Heart left ventricle (tissue), 16 donors: ENCODE measurements around the gene SOCS6. TPM values are rescaled to one million over a fixed set of nuclear protein-coding genes. Genes with fewer than 3 reads are reported as not detected.

Experiments used
- ATAC-seq, 4 donors: fragments of 200-7000 bp; cut with Tn5 transposase; one replicate each; pipeline ENCODE4 v1.9.1; 2020 to 2022; ENCODE audit warnings: moderate library complexity in 4 of 4, mild to moderate bottlenecking in 3 of 4, moderate number of reproducible peaks in 1 of 4
- DNase-seq, 5 donors: peaks; one replicate each; pipeline ENCODE4 v3.0.0-alpha.2; 2020
- H3K27ac ChIP-seq, 12 donors: fragments of 200-600 bp; sonication (generic) in 4 of 12; one replicate each; pipeline versions ENCODE4 v1.5.0 to v1.8.0; 2016 to 2022; ENCODE audit warnings: mild to moderate bottlenecking in 2 of 12
- H3K27me3 ChIP-seq, 9 donors: fragments of 200-600 bp; sonication (generic) in 2 of 9; one replicate each; pipeline versions ENCODE4 v1.5.1 to v1.8.0; 2016 to 2022; ENCODE audit warnings: mild to moderate bottlenecking in 3 of 9
- H3K36me3 ChIP-seq, 9 donors: fragments of 200-600 bp; sonication (generic) in 2 of 9; one replicate each; pipeline versions ENCODE4 v1.5.0 to v1.8.0; 2018 to 2022; ENCODE audit warnings: mild to moderate bottlenecking in 2 of 9
- H3K4me1 ChIP-seq, 12 donors: fragments of 200-600 bp; sonication (generic) in 4 of 12; one replicate each; pipeline versions ENCODE4 v1.5.0 to v1.8.0; 2016 to 2022; ENCODE audit warnings: mild to moderate bottlenecking in 3 of 12
- H3K4me3 ChIP-seq, 12 donors: fragments of 200-600 bp; sonication (generic) in 4 of 12; one replicate each; pipeline versions ENCODE4 v1.5.0 to v1.8.0; 2017 to 2022; ENCODE audit warnings: mild to moderate bottlenecking in 9 of 12, moderate library complexity in 4 of 12
- H3K9me3 ChIP-seq, 12 donors: fragments of 200-600 bp; sonication (generic) in 4 of 12; one replicate each; pipeline versions ENCODE4 v1.5.0 to v1.8.0; 2016 to 2022; ENCODE audit warnings: mild to moderate bottlenecking in 1 of 12
- POLR2A ChIP-seq, 2 donors: fragments of 450-650 bp; IDR thresholded peaks; one replicate each; pipeline ENCODE4 v1.6.1; 2017; ENCODE audit warnings: antibody characterized with exemption in 2 of 2, mild to moderate bottlenecking in 2 of 2, moderate library complexity in 2 of 2
- WGBS, 4 donors: extraction: QIAGEN DNeasy Blood & Tissue Kit in 2 of 4; methylation state at CpG; one replicate each; pipeline versions ENCODE4 v1.1.5 to v1.1.7; 2013 to 2018; 5-methylcytosine and 5-hydroxymethylcytosine counted together
- intact Hi-C, 10 donors: fragments of 100-400 bp; cut with DNase I; formaldehyde crosslinking; loops; one replicate each; pipeline versions ENCODE4 v1.11.1 to v1.14.2; 2022
- polyA plus RNA-seq, 2 donors: library from polyadenylated mRNA; stranded (reverse); fragments of 200-250 nt; gene quantifications; one replicate each; pipeline ENCODE4 v1.2.3, GENCODE V29; 2013
- total RNA-seq, 9 donors: library from RNA; depleted of rRNA in 2 of 9; stranded (reverse); fragments of >200 nt in 2 of 9; fragmentation: NEBNext Ultra II Directional in 3 of 9; extraction: Animal tissue kit (Norgen Biotek cat#: 25700) in 3 of 9; gene quantifications; one replicate each; pipeline versions ENCODE4 v1.1.0 to v1.2.4, GENCODE V29; 2016 to 2023
- TF ChIP-seq, protein P1 (sequence below), 12 donors: fragments of 200-600 bp; sonication (generic) in 4 of 12; IDR thresholded peaks; one replicate each; pipeline versions ENCODE4 v1.5.0 to v1.8.0; 2018 to 2022; ENCODE audit warnings: antibody characterized with exemption in 12 of 12, mild to moderate bottlenecking in 5 of 12
- donor health status: ischemic (EF 13 %, LVEDD 7.1; RV severe dilation, severe dysfunction).
- donor health status: healthy with polysubstance abuse.
- donor health status: DM: no; HTN: yes; CAD: no.
- donor health status: DM: no; HTN: no; CAD: no.
- donor health status: ischemic (EF 25% LVEDD 6.9; RV normal size, moderate dysfunction).
- donor health status: ischemic (EF 25% LVEDD 5.7; RV mildly dilated, moderate dysfunction).
- donor health status: healthy.
- donor health status: DM: yes; HTN: yes; CAD: no.
- donor health status: ischemic (EF 35%, LVEDD 5.7; RV mildly dilated, moderate dysfunction).
- donor health status: nonischemic (EF 11% LVEDD 7.7; RV severe dilation, severe dysfunction).
- donor health status: DM: yes; HTN: yes; CAD: no.
- donor health status: PGD.
- donor health status: ischemic (EF 29% LVEDD 5.4; RV normal size, mild dysfunction).
- donor health status: nonischemic (EF 23%, LVEDD 6.1; RV moderate dilation, normal function).

SOCS6 gene
- total and polyA plus RNA-seq, 11 donors = 6.5 to 32.9 (median 21.4) TPM

DNA sequence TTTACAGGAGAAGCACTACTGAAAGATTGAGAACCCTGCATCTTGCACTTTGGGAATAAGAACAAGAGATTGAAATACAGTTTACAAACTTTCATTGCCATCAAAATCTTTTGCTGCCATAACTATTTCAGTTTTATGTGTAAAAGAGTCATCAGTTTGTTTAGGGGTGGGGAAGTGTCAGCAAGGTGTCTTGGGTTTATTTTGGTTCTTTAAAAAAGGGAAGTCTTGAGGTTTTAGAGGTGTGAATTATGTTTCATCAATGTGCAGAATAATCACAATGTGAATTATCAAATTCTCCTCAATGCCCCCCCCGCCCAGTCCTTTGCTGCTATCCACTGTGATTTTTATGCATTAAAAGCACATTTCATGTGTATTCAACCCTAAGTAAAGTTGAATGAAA, 37.4 kb downstream of the SOCS6 start:
- H3K9me3 ChIP-seq = no peaks in the 10 kb centered on the region
- TF ChIP-seq, protein P1, sequence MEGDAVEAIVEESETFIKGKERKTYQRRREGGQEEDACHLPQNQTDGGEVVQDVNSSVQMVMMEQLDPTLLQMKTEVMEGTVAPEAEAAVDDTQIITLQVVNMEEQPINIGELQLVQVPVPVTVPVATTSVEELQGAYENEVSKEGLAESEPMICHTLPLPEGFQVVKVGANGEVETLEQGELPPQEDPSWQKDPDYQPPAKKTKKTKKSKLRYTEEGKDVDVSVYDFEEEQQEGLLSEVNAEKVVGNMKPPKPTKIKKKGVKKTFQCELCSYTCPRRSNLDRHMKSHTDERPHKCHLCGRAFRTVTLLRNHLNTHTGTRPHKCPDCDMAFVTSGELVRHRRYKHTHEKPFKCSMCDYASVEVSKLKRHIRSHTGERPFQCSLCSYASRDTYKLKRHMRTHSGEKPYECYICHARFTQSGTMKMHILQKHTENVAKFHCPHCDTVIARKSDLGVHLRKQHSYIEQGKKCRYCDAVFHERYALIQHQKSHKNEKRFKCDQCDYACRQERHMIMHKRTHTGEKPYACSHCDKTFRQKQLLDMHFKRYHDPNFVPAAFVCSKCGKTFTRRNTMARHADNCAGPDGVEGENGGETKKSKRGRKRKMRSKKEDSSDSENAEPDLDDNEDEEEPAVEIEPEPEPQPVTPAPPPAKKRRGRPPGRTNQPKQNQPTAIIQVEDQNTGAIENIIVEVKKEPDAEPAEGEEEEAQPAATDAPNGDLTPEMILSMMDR (IDR thresholded peaks at IDR 0.05) = no peak
- no peak for TF ChIP-seq POLR2A (IDR thresholded peaks at IDR 0.05)
- 94 to 98% (median 95%) methylated on average over 1 of the region's 1 CpG for WGBS, 4 donors
- no peaks in the 10 kb centered on the region for H3K27me3 ChIP-seq
- peaks cover 0 to 27% (median 7%) of the 10 kb centered on the region in 12 donors for H3K4me1 ChIP-seq
- H3K36me3 ChIP-seq = peaks cover 0 to 24% (median 18%) of the 10 kb centered on the region in 9 donors
- no peak for DNase-seq
- no peak for ATAC-seq
- intact Hi-C loops = loop anchor here in 1 of 10 donors (5.0 kb wide), 1 partner anchor 34 kb away; no protein-coding TSS in a partner anchor
- H3K27ac ChIP-seq = no peak overlapping the region
- no peak overlapping the region for H3K4me3 ChIP-seq

DNA sequence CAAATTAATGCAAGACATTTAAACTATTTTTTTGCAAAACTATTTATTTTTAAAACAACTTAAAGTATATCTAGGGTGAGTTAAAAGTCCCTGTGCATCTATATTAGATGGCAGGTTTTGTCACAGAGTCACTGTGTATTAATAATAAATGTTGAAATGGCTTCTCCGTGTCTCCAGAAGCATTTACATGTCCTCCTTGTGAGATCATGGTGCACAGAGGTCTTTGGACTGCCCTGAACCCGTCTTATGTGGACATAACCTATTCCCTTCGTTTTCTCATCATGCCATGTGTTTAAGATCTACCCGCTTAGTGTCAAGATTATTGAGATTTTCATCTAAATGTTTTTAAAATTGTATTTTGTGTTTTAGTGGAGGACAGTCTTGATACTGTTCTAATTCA, 39.3 kb downstream of the SOCS6 start:
- intact Hi-C loops = loop anchor here in 1 of 10 donors (5.0 kb wide), 1 partner anchor 36 kb away; no protein-coding TSS in a partner anchor
- TF ChIP-seq POLR2A (IDR thresholded peaks at IDR 0.05) = no peak
- TF ChIP-seq, protein P1 (IDR thresholded peaks at IDR 0.05) = no peak
- H3K9me3 ChIP-seq = no peaks in the 10 kb centered on the region
- H3K27ac ChIP-seq = peak overlapping the region in 1 of 12 donors; percentile 15
- H3K4me3 ChIP-seq = no peak overlapping the region
- peaks cover 0 to 24% (median 18%) of the 10 kb centered on the region in 9 donors for H3K36me3 ChIP-seq
- H3K4me1 ChIP-seq = peaks cover 0 to 17% (median 7%) of the 10 kb centered on the region in 12 donors
- H3K27me3 ChIP-seq = no peaks in the 10 kb centered on the region
- 91 to 96% (median 93%) methylated on average over 4 of the region's 4 CpGs for WGBS, 4 donors
- ATAC-seq = no peak
- DNase-seq = no peak

DNA sequence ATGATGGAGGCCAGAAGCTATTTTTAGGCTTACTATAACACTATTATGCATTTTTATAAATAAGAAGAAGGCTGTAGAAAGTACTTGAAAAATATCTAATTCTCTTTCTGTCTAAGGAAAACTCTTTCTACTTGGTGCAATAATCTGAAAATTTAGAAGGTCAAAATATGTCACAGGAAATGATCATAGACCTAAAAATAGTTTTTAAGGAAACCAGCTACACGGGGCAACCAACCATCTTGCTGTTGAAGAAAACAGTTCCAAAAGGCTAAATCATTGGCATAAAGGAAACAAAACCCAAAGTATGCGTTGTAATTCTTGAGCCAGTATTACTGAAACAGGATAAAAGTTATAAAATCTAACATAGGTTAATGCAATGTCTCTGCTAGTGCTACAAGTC, 40.2 kb downstream of the SOCS6 start:
- intact Hi-C loops = loop anchor here in 1 of 10 donors (5.0 kb wide), 1 partner anchor 37 kb away; no protein-coding TSS in a partner anchor
- Histone ChIP-seq H3K4me1 (peaks cover 0 to 17% (median 7%) of the 10 kb centered on the region in 12 donors), H3K27me3 (no peaks in the 10 kb centered on the region), H3K9me3 (peaks cover 0 to under 1% (median 0%) of the 10 kb centered on the region in 12 donors), H3K4me3 (no peak overlapping the region), H3K36me3 (peaks cover 0 to 24% (median 18%) of the 10 kb centered on the region in 9 donors), H3K27ac (peak overlapping the region in 4 of 12 donors; percentile 8 to 26 (median 17))
- ATAC-seq = no peak
- WGBS, 4 donors = 29 to 47% (median 36%) methylated on average over 2 of the region's 2 CpGs
- TF ChIP-seq, protein P1 (IDR thresholded peaks at IDR 0.05) = no peak
- no peak for TF ChIP-seq POLR2A (IDR thresholded peaks at IDR 0.05)
- no peak for DNase-seq

DNA sequence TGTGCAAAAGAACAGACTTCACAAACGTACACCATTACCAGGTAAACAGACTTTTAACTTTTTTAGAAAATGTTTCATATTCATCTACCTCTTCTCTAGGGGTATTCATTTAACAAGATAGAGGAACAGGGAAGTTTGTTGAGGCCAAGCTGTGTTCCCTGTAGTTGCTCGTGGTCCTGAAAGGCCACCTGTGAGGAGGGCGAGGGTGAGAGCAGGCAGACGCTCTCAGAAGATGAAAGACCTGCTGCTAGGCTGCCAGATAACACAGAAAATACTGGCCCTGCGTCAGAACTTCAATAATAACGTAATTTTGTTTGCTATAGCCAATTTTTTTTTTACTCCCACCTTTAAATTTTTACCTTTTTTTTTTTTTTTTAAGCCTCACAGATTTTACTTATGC, 42.0 kb downstream of the SOCS6 start:
- Histone ChIP-seq H3K9me3 (peaks cover 0 to 12% (median 2%) of the 10 kb centered on the region in 12 donors), H3K36me3 (peaks cover 0 to 8% (median 5%) of the 10 kb centered on the region in 9 donors), H3K27ac (no peak overlapping the region), H3K4me1 (peaks cover 0 to 17% (median 7%) of the 10 kb centered on the region in 12 donors), H3K27me3 (no peaks in the 10 kb centered on the region), H3K4me3 (no peak overlapping the region)
- DNase-seq (no peak), ATAC-seq (no peak)
- TF ChIP-seq, protein P1 (IDR thresholded peaks at IDR 0.05) = no peak
- TF ChIP-seq POLR2A (IDR thresholded peaks at IDR 0.05) = no peak
- intact Hi-C loops = loop anchor here in 1 of 10 donors (10.0 kb wide), 1 partner anchor 46 kb away; the partner anchor contains the start of gene SOCS6
- WGBS, 4 donors = 58 to 66% (median 62%) methylated on average over 6 of the region's 6 CpGs
